GM10266 (cell line): ENCODE results near the gene RAD23A.
A peak's percentile ranks its signal among the peaks of the same experiment; 100 is the strongest.
"Not testable (repeated sequence)": the region's sequence is repeated elsewhere in the genome, so short reads cannot be mapped to it uniquely, and the experiment has no call there.

Experiments used
- DNase-seq: peaks from one replicate; pipeline ENCODE4 v3.0.0; 2012; ENCODE audit errors: extremely low spot score
- TF ChIP-seq, protein P1 (sequence below): IDR thresholded peaks from 2 replicates; pipeline ENCODE4 v1.5.1; 2012; ENCODE audit warnings: mild to moderate bottlenecking, low read depth; ENCODE audit not compliant: control insufficient read depth, insufficient read depth; ENCODE audit errors: missing control alignments

Gene RAD23A

DNA sequence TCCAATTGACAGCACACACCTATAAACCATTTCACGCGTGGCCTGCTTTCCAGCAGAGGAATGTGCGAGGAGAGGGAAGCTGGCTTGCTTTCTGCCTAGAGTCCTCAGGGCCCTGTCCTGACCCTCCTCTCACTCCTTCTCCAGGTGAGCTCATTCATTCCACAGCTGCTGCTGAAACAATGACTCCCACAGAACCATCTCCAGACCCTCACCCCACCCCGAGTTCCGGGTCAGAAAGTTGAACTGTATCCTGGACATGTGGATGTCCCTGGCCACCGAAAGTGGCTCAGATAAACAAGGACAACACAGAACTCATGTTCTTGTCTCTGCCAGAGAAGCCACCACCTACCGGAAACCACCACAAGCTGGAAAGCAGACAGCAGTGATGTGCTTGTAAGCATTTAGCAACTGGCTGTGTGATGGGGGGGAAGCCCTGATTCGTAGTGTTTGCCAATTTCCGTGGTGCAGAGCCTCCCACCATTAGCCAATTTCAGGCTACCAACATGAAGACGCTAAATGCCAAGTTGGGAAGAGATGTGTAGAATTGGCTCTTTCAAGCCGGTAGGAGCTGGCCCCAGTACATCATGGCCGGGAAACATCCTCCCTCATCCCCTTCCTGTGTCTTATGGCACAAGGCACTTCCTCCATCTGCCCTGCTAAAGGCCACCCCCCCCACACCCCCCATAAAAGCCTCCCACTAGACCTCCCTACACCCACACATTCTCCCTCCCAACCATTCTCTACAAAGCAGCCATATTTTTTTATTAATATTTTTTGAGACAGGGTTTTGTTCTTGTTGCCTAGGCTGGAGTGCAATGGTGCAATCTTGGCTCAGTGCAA lies 31.6 kb upstream of the RAD23A start:
- DNase-seq: peak; percentile 51
- TF ChIP-seq, protein P1, sequence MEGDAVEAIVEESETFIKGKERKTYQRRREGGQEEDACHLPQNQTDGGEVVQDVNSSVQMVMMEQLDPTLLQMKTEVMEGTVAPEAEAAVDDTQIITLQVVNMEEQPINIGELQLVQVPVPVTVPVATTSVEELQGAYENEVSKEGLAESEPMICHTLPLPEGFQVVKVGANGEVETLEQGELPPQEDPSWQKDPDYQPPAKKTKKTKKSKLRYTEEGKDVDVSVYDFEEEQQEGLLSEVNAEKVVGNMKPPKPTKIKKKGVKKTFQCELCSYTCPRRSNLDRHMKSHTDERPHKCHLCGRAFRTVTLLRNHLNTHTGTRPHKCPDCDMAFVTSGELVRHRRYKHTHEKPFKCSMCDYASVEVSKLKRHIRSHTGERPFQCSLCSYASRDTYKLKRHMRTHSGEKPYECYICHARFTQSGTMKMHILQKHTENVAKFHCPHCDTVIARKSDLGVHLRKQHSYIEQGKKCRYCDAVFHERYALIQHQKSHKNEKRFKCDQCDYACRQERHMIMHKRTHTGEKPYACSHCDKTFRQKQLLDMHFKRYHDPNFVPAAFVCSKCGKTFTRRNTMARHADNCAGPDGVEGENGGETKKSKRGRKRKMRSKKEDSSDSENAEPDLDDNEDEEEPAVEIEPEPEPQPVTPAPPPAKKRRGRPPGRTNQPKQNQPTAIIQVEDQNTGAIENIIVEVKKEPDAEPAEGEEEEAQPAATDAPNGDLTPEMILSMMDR: no peak

GRCh38 chr19:12915860-12916259 lies 29.8 kb upstream of the RAD23A start:
- DNase-seq: not testable (repeated sequence)

- TF ChIP-seq, protein P1: no peak
- DNase-seq: no peak
Measured at GRCh38 chr19:12918253-12918652, 27.4 kb upstream of the RAD23A start.

DNA sequence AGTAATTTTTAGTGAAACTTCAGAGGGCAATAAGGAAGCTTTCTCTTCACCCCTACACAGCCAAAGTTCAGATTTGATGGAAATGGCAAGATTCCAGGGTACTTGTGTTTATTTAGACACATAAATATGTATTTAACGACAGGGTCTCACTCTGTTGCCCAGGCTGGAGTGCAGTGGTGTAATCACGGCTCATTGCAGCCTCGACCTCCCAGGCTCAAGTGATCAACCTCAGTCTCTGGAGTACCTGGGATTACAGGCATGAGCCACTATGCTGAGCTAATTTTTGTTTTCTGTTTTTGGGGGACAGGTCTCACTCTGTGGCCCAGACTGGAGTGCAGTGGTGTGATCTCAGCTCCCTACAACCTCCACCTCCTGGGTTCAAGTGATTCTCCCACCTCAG lies 24.6 kb upstream of the RAD23A start:
- no peak for DNase-seq
- TF ChIP-seq, protein P1: no peak

GRCh38 chr19:12922959-12923358 lies 22.7 kb upstream of the RAD23A start:
- no peak for DNase-seq
- TF ChIP-seq, protein P1: no peak

GRCh38 chr19:12924621-12925310 lies 20.9 kb upstream of the RAD23A start:
- no peak for DNase-seq
- TF ChIP-seq, protein P1: no peak

GRCh38 chr19:12930002-12930645 lies 15.5 kb upstream of the RAD23A start:
- TF ChIP-seq, protein P1: no peak
- DNase-seq: no peak
